WTC11 (cell line): Measurements from ENCODE around the gene RCAN3. TPM values are rescaled to one million over a fixed set of nuclear protein-coding genes. Genes with fewer than 3 reads are reported as not detected.
A peak's percentile ranks its signal among the peaks of the same experiment; 100 is the strongest.

Source experiments
- ATAC-seq: fragments of 200-7000 bp; cut with Tn5 transposase; 2 replicates; pipeline ENCODE4 v1.10.0; 2021; ENCODE audit warnings: mild to moderate bottlenecking, moderate library complexity
- CTCF ChIA-PET: fragments of 300-600 bp; sonication (Branson Sonifier 250); formaldehyde crosslinking; loops from one replicate; lab custom pipeline; 2021; ENCODE audit warnings: antibody characterized with exemption; lab: Charles Lee
- POLR2A ChIA-PET: fragments of 350-600 bp; sonication (Branson Sonifier 250); formaldehyde crosslinking; loops from one replicate; lab custom pipeline; 2021; ENCODE audit warnings: antibody characterized with exemption; lab: Charles Lee
- DNase-seq: peaks from one replicate; pipeline ENCODE4 v3.0.0; 2021; ENCODE audit warnings: low spot score
- H3K27ac Mint-ChIP-seq: 2 replicates; pipeline ENCODE4 v1.8.0; 2021; ENCODE audit warnings: mixed read lengths
- H3K27me3 Mint-ChIP-seq: 2 replicates; pipeline ENCODE4 v1.8.0; 2021; ENCODE audit warnings: low read depth, mild to moderate bottlenecking, moderate library complexity, mixed read lengths
- H3K36me3 Mint-ChIP-seq: 2 replicates; pipeline ENCODE4 v1.8.0; 2021; ENCODE audit warnings: mixed read lengths
- H3K4me1 Mint-ChIP-seq: 2 replicates; pipeline ENCODE4 v1.8.0; 2022; ENCODE audit warnings: mixed read lengths
- H3K4me3 Mint-ChIP-seq: 2 replicates; pipeline ENCODE4 v1.8.0; 2021; ENCODE audit warnings: mild to moderate bottlenecking, moderate library complexity, mixed read lengths
- H3K9me3 Mint-ChIP-seq: 2 replicates; pipeline ENCODE4 v1.8.0; 2021; ENCODE audit warnings: mixed read lengths
- CBFB ChIP-seq: sonication (generic); formaldehyde crosslinking; IDR thresholded peaks from 2 replicates; pipeline ENCODE4 v1.8.1; 2022; ENCODE audit warnings: mild to moderate bottlenecking, low read depth, missing genetic modification reagents
- CDX4 ChIP-seq: fragments of 250-450 bp; sonication (Bioruptor Pico); IDR thresholded peaks from 2 replicates; pipeline ENCODE4 v1.9.0; 2021; ENCODE audit warnings: moderate library complexity, mild to moderate bottlenecking, inconsistent platforms, borderline replicate concordance
- CREM ChIP-seq: sonication (generic); formaldehyde crosslinking; IDR thresholded peaks from 2 replicates; pipeline ENCODE4 v1.8.1; 2022; ENCODE audit warnings: mild to moderate bottlenecking, missing genetic modification reagents, moderate library complexity
- EMX1 ChIP-seq: fragments of 250-450 bp; sonication (Bioruptor Pico); IDR thresholded peaks from 2 replicates; pipeline ENCODE4 v1.8.0; 2021; ENCODE audit warnings: mild to moderate bottlenecking
- GRHL2 ChIP-seq: fragments of 250-450 bp; sonication (Bioruptor Pico); IDR thresholded peaks from 2 replicates; pipeline ENCODE4 v1.8.0; 2022; ENCODE audit warnings: mild to moderate bottlenecking, moderate library complexity; ENCODE audit not compliant: insufficient replicate concordance, severe bottlenecking
- GTF2I ChIP-seq: fragments of 250-450 bp; sonication (Bioruptor Pico); conservative IDR thresholded peaks from 2 replicates; pipeline ENCODE4 v1.4.0; 2021; ENCODE audit warnings: mild to moderate bottlenecking
- KAT7 ChIP-seq: sonication (generic); formaldehyde crosslinking; IDR thresholded peaks from 2 replicates; pipeline ENCODE4 v1.8.1; 2023; ENCODE audit warnings: missing genetic modification reagents, mild to moderate bottlenecking, borderline replicate concordance
- MLX ChIP-seq: sonication (generic); formaldehyde crosslinking; IDR thresholded peaks from 2 replicates; pipeline ENCODE4 v1.8.1; 2023; ENCODE audit warnings: mild to moderate bottlenecking, missing genetic modification reagents, moderate library complexity
- MXD4 ChIP-seq: fragments of 250-450 bp; sonication (Bioruptor Pico); IDR thresholded peaks from 2 replicates; pipeline ENCODE4 v1.8.0; 2021; ENCODE audit warnings: mild to moderate bottlenecking, moderate library complexity, borderline replicate concordance
- SMAD3 ChIP-seq: sonication (generic); formaldehyde crosslinking; IDR thresholded peaks from 2 replicates; pipeline ENCODE4 v1.8.0; 2022; ENCODE audit warnings: missing genetic modification reagents, mild to moderate bottlenecking, borderline replicate concordance
- SMAD4 ChIP-seq: sonication (generic); formaldehyde crosslinking; IDR thresholded peaks from 2 replicates; pipeline ENCODE4 v1.8.0; 2022; ENCODE audit warnings: mild to moderate bottlenecking, missing genetic modification reagents
- SP1 ChIP-seq: sonication (generic); formaldehyde crosslinking; conservative IDR thresholded peaks from 2 replicates; pipeline ENCODE4 v1.8.1; 2022; ENCODE audit warnings: missing genetic modification reagents
- TEAD4 ChIP-seq: sonication (generic); formaldehyde crosslinking; IDR thresholded peaks from 2 replicates; pipeline ENCODE4 v1.8.0; 2022; ENCODE audit warnings: mild to moderate bottlenecking, missing genetic modification reagents
- USF1 ChIP-seq: sonication (generic); formaldehyde crosslinking; IDR thresholded peaks from 2 replicates; pipeline ENCODE4 v1.8.0; 2022; ENCODE audit warnings: mild to moderate bottlenecking, missing genetic modification reagents
- USF2 ChIP-seq: sonication (generic); formaldehyde crosslinking; IDR thresholded peaks from 2 replicates; pipeline ENCODE4 v1.8.1; 2023; ENCODE audit warnings: mild to moderate bottlenecking, missing genetic modification reagents, moderate library complexity
- ZMAT4 ChIP-seq: fragments of 250-450 bp; sonication (Bioruptor Pico); IDR thresholded peaks from 2 replicates; pipeline ENCODE4 v1.9.0; 2021; ENCODE audit warnings: mild to moderate bottlenecking
- ZNF138 ChIP-seq: sonication (generic); formaldehyde crosslinking; conservative IDR thresholded peaks from 2 replicates; pipeline ENCODE4 v1.8.1; 2022; ENCODE audit warnings: mild to moderate bottlenecking, moderate library complexity, missing genetic modification reagents
- ZNF232 ChIP-seq: sonication (generic); formaldehyde crosslinking; IDR thresholded peaks from 2 replicates; pipeline ENCODE4 v1.8.0; 2022; ENCODE audit warnings: mild to moderate bottlenecking, missing genetic modification reagents
- ZNF263 ChIP-seq: sonication (generic); formaldehyde crosslinking; IDR thresholded peaks from 2 replicates; pipeline ENCODE4 v1.8.1; 2022; ENCODE audit warnings: low read depth, mild to moderate bottlenecking, moderate library complexity, missing genetic modification reagents
- ZNF281 ChIP-seq: sonication (generic); formaldehyde crosslinking; IDR thresholded peaks from 2 replicates; pipeline ENCODE4 v1.8.0; 2023; ENCODE audit warnings: mild to moderate bottlenecking, missing genetic modification reagents
- ZNF425 ChIP-seq: fragments of 250-450 bp; sonication (Bioruptor Pico); conservative IDR thresholded peaks from 2 replicates; pipeline ENCODE4 v1.9.0; 2021; ENCODE audit warnings: mild to moderate bottlenecking
- ZNF512 ChIP-seq: sonication (generic); formaldehyde crosslinking; IDR thresholded peaks from 2 replicates; pipeline ENCODE4 v1.8.1; 2022; ENCODE audit warnings: missing genetic modification reagents, borderline replicate concordance
- total RNA-seq: library from RNA; stranded (reverse); gene quantifications from 3 replicates; pipeline ENCODE4 v1.2.3, GENCODE V29; 2021

The RCAN3 gene
- total RNA-seq, 1 experiment from 2014 or later, result 23.3 TPM

- TF ChIP-seq MLX (CRISPR knock-in tag), result no peak
These were observed 3.2 kb downstream of the RCAN3 start (continued) for GRCh38 chr1:24505816-24506215.

- no peak overlapping the region for H3K4me3 Mint-ChIP-seq
- no peak for ATAC-seq
- no peaks in the 10 kb centered on the region for H3K36me3 Mint-ChIP-seq
- POLR2A ChIA-PET, result no interaction called here
- H3K27me3 Mint-ChIP-seq, result peaks cover 9% of the 10 kb centered on the region
- peak overlapping the region; percentile 67 for H3K27ac Mint-ChIP-seq
- H3K4me1 Mint-ChIP-seq, result peaks cover 56% of the 10 kb centered on the region
- H3K9me3 Mint-ChIP-seq, result no peaks in the 10 kb centered on the region
- no peak for TF ChIP-seq GRHL2
- TF ChIP-seq KAT7 (CRISPR knock-in tag), result no peak
- TF ChIP-seq ZNF512 (CRISPR knock-in tag), result no peak
- TF ChIP-seq USF2, result peak; percentile 86
- no peak for TF ChIP-seq ZNF138 (CRISPR knock-in tag)
- no peak for TF ChIP-seq ZNF263 (CRISPR knock-in tag)
- no peak for TF ChIP-seq CREM (CRISPR knock-in tag)
- no peak for TF ChIP-seq ZMAT4 (CRISPR knock-in tag)
- no peak for TF ChIP-seq SMAD3
- no peak for TF ChIP-seq SMAD4
- 0 out of 2 replicates have a peak, but pooled peaks have one; percentile 43 for TF ChIP-seq ZNF232
- peak; percentile 87 for TF ChIP-seq USF1 (CRISPR knock-in tag)
- no peak for TF ChIP-seq CDX4 (CRISPR knock-in tag)
- TF ChIP-seq CBFB (CRISPR knock-in tag), result no peak
- TF ChIP-seq MXD4, result no peak
- no peak for TF ChIP-seq GTF2I (CRISPR knock-in tag)
- TF ChIP-seq, all 79 proteins: peak for 3
- DNase-seq, result no peak
- CTCF ChIA-PET, result interaction anchor here (0.7 to 1.2 kb wide), 4 partner anchors 20 to 91 kb away, joined by 3 to 4 read pairs (median 3); partner anchors contain the start of gene NIPAL3
These were observed 4.2 kb downstream of the RCAN3 start for GRCh38 chr1:24506691-24507381.

- ATAC-seq (no peak), DNase-seq (no peak)
- Mint-ChIP-seq H3K27me3 (peaks cover 9% of the 10 kb centered on the region), H3K4me3 (no peak overlapping the region), H3K36me3 (no peaks in the 10 kb centered on the region), H3K4me1 (peaks cover 55% of the 10 kb centered on the region), H3K9me3 (no peaks in the 10 kb centered on the region), H3K27ac (peak overlapping the region; percentile 67)
- POLR2A ChIA-PET, result no interaction called here
- CTCF ChIA-PET, result interaction anchor here (0.7 to 1.2 kb wide), 3 partner anchors 19 to 92 kb away, joined by 3 to 4 read pairs (median 3); partner anchors contain the start of gene NIPAL3
- TF ChIP-seq GRHL2, result no peak
- no peak for TF ChIP-seq TEAD4
- TF ChIP-seq ZNF281 (CRISPR knock-in tag), result no peak
- TF ChIP-seq SP1 (CRISPR knock-in tag), result no peak
- TF ChIP-seq EMX1 (CRISPR knock-in tag), result no peak
- TF ChIP-seq CBFB (CRISPR knock-in tag), result no peak
- TF ChIP-seq ZNF425 (CRISPR knock-in tag), result no peak
These were observed 4.8 kb downstream of the RCAN3 start for GRCh38 chr1:24507405-24507804.
